GM10266 (cell line): ENCODE data around the gene COL25A1.

Experiments
- DNase-seq: peaks from one replicate; pipeline ENCODE4 v3.0.0; 2012; ENCODE audit errors: extremely low spot score
- TF ChIP-seq, protein P1 (sequence below): IDR thresholded peaks from 2 replicates; pipeline ENCODE4 v1.5.1; 2012; ENCODE audit warnings: mild to moderate bottlenecking, low read depth; ENCODE audit not compliant: control insufficient read depth, insufficient read depth; ENCODE audit errors: missing control alignments

Gene COL25A1

DNA sequence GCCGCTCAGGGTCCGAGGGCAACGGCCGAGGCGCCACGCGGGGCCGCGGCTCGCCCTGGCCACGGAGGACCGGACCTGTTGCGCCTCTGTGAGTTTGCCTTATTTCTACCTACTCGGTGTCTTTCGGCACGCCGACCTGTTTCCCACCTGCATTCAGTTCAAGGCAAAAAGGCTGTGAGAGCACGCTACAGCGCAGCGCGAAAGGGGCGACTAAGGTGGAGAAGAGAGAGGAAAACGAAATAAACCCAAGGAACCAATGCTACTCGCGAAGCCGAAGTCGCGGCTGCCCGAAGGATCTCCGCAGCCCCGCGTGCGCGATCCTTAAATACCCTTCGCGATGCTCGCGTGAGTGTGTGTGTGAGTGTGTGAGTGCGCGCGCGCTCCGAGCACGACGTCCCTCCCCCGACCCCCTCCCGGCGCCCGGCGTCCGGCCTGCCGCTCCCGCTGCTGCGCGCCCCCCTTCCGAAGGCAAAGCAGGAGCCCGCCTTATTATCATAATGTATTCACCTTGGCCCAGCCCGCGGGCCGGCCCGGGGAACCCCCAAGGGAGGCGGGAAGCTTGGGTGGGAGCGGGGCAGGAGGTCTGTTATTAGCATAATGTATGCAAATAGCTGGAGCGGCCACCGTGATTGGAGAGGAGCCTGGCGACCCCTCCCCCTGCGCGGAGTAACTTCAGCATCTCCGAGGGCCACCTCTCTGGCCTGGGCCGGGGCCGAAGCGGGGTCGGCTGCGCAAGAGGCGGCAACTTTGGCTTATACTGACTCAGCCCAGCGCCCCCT, at the start of gene COL25A1:
Gene COL25A1 (minus strand): TSS at position 298 of the 779 bp plus-strand sequence.
- peak; percentile 20 for DNase-seq
- TF ChIP-seq, protein P1, sequence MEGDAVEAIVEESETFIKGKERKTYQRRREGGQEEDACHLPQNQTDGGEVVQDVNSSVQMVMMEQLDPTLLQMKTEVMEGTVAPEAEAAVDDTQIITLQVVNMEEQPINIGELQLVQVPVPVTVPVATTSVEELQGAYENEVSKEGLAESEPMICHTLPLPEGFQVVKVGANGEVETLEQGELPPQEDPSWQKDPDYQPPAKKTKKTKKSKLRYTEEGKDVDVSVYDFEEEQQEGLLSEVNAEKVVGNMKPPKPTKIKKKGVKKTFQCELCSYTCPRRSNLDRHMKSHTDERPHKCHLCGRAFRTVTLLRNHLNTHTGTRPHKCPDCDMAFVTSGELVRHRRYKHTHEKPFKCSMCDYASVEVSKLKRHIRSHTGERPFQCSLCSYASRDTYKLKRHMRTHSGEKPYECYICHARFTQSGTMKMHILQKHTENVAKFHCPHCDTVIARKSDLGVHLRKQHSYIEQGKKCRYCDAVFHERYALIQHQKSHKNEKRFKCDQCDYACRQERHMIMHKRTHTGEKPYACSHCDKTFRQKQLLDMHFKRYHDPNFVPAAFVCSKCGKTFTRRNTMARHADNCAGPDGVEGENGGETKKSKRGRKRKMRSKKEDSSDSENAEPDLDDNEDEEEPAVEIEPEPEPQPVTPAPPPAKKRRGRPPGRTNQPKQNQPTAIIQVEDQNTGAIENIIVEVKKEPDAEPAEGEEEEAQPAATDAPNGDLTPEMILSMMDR = no peak

DNA sequence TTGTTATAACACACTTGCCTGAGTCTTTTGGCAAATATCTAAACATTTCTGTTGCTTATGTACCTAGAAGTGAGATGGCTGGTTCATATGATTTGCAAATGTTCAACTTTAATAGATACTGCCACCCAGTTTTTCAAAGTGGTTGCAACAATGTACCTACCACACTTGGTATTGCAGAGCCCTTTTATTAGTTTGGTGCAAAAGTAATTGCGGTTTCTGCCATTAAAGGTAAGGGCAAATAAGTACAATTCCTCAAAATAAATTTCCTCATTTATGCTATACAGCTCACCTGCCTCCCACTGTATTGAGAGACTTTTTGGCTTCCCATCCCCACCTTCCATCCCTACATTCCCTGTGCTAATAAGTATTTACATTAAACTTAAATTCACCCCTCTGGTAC, 47.7 kb upstream of the COL25A1 start:
- TF ChIP-seq, protein P1 = no peak
- DNase-seq = no peak

DNA sequence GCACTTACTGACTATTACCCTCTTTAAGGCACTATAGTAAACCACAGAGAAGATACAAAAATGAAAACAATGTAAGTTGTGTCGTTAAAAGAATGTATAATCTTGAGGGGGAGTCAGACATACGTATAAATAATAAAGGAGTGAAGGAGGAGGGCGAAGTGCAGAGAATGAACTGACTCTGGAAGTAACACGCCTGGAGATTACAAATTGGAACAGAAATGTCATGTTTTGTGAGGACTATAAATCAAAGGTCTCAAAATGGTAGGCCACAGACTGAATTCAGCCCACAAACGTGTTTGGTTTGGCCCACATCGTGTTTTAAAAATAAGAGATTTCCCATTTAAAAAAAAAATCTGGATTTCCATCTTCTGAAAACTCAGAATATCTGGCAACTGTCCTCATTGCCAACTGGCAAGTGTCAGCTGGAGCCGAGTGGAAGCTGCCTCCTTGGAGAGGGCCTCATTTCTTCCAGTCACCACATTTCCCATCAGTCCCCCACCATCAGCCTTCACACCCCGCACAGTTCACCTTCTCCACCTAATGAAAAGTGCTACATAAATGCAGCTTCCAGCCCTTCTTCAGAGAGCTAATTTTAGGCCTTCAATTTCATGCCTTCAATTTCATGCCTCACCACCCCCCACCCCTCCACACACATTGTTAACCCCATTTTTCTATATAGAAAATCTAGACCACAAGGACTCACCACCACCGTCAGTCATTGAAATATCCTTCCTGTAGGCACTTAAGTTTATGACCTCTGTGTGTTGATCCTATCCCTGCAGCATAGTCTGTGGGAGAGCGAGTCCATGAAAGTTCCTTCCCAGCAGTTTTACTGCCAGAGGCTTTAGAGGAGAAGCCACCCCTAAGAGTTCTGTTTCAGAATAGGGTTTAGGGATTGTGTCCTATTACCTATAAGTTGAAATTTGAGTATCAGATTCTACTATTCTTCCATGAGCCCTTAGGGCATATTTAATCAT, 32.0 kb upstream of the COL25A1 start:
- no peak for DNase-seq
- TF ChIP-seq, protein P1 = no peak

DNA sequence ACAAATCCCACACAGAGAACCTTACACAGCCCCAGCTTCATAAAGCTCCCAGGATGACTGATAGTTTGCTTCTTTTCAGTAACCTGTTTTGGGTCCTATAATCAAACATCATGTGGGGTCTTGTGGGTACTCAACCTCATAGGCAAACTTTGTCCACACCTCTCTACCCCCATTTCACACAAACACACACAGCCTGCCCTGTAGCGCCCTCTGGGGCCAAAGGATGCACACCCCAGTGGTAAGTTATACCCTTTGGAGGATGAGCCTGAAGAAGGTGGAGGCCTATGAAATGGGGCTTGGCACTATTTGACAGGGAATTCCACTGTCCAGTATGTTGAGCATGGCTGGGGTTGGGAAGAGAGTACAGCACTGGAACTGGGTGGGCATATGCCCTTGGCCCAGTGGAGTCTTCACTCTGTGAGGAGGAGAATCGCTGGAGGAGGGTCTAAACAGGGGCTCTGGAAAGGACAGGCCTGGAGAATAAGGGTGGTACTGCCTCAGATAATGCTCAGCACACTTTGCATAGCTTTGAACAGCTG, 30.5 kb upstream of the COL25A1 start:
- TF ChIP-seq, protein P1 = peak; percentile 41
- peak; percentile 16 for DNase-seq

DNA sequence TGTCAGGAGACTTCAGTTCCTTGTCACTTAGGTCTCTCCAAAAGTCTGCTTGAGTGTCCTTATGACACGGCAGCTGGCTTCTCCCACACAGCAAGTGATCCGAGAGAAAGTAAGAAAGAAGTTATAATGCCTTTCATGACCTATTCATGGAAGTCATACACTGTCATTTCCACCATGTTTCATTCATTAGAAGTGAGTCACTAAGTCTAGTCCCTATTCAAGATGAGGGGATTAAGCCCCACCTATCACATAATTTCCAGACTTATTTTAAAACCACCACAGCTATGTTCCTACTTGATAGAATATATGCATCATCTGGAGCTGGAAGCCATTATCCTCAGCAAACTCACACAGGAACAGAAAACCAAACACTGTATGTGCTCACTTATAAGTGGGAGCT, 25.2 kb upstream of the COL25A1 start:
- TF ChIP-seq, protein P1 = no peak
- DNase-seq = no peak

DNA sequence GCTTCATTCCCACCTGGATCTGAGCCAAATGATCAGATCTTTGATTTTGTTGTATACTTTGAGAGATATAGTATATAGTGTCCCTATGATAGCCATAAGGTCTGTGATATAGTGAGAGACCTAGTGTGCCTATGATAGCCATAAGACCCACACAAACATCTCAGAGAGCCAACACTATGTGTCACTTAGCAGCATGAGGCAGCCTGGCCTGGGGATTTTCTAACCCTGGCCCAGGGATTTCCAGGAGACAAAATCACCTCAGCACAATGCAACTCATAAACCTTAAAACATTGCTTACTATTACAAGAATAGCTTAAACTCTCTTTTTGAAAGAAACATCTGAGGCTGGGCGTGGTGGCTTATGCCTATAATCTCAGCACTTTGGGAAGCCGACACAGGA, 23.2 kb upstream of the COL25A1 start:
- TF ChIP-seq, protein P1 = no peak
- DNase-seq = no peak
